Erythroblast (primary cell): ENCODE results near the gene STAM2.

Experiments
- GATA1 ChIP-seq: IDR thresholded peaks from 2 replicates; pipeline ENCODE4 v1.6.1; 2011; ENCODE audit warnings: low read depth, mild to moderate bottlenecking, control low read depth, low read length, moderate library complexity
- POLR2A ChIP-seq: IDR thresholded peaks from 2 replicates; pipeline ENCODE4 v1.6.1; 2011; ENCODE audit warnings: mild to moderate bottlenecking, low read length

DNA sequence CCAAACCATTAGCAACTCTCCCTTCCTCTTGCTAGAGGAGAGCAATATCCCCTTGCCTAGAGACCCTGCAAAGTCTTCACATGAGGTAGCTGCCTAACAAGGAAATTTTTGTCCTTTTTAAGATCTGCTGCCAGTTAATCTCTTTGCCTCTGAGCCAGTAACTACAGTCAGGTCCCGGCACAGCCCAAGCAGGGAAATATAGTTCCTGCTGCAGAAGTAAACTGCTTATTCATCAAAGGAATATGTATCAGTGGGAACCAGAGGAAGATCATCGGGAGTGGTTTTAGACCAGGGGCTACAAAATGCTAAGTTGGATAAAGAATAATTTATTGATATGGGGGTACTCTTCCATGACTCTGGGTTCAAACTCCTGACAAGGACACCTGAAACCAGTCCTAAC is 107.3 kb downstream of the STAM2 start:
- TF ChIP-seq POLR2A, result no peak
- no peak for TF ChIP-seq GATA1
